Prostate gland (tissue), 2 donors: Measurements from ENCODE around the gene NDUFB2. TPM values are rescaled to one million over a fixed set of nuclear protein-coding genes. Genes with fewer than 3 reads are reported as not detected.

Experiments used
- DNase-seq: peaks from one replicate; pipeline ENCODE4 v3.0.0-alpha.2; 2019; ENCODE audit warnings: low spot score
- H3K27ac ChIP-seq, 2 donors: fragments of 200-600 bp; sonication (generic); 2 replicates each; pipeline ENCODE4 v1.5.1; 2017 to 2019
- H3K27me3 ChIP-seq: fragments of 200-600 bp; sonication (generic); replicated peaks from 2 replicates; pipeline ENCODE4 v1.5.1; 2019; ENCODE audit not compliant: insufficient read depth
- H3K36me3 ChIP-seq, 2 donors: fragments of 200-600 bp; sonication (generic); 1 replicate in 1 of 2; 2 replicates in 1 of 2; pipeline versions ENCODE4 v1.5.1 to v1.8.1; 2017 to 2019
- H3K4me1 ChIP-seq: fragments of 200-600 bp; sonication (generic); replicated peaks from 2 replicates; pipeline ENCODE4 v1.5.1; 2019
- H3K4me3 ChIP-seq, 2 donors: fragments of 200-600 bp; sonication (generic); 2 replicates each; pipeline ENCODE4 v1.5.1; 2017 to 2019
- H3K9me3 ChIP-seq: fragments of 200-600 bp; sonication (generic); 2 replicates; pipeline ENCODE4 v1.5.1; 2017
- POLR2A ChIP-seq: fragments of 450-650 bp; IDR thresholded peaks from one replicate; pipeline ENCODE4 v1.6.1; 2016; ENCODE audit warnings: antibody characterized with exemption, mild to moderate bottlenecking
- POLR2AphosphoS5 ChIP-seq: sonication (generic); formaldehyde crosslinking; IDR thresholded peaks from one replicate; pipeline ENCODE4 v1.6.1; 2017; ENCODE audit warnings: antibody characterized with exemption
- WGBS: methylation state at CpG from one replicate; pipeline ENCODE4 v1.1.5; 2018; 5-methylcytosine and 5-hydroxymethylcytosine counted together
- intact Hi-C: fragments of 100-400 bp; cut with DNase I; formaldehyde crosslinking; loops from one replicate; pipeline ENCODE4 v1.14.2; 2022
- total RNA-seq, 2 donors: library from RNA; depleted of rRNA; stranded (reverse); fragments of >200 nt; gene quantifications; one replicate each; pipeline ENCODE4 v1.1.0, GENCODE V29; 2016
- TF ChIP-seq, protein P1 (sequence below), 4 experiments: fragments of 200-600 bp in 2 of 4; fragments of 450-650 bp in 2 of 4; sonication (generic) in 2 of 4; IDR thresholded peaks; 1 replicate in 3 of 4; 2 replicates in 1 of 4; pipeline ENCODE4 v1.5.1; 2016 to 2019; ENCODE audit warnings: antibody characterized with exemption in 4 of 4, mild to moderate bottlenecking in 2 of 4, moderate library complexity in 2 of 4

The NDUFB2 gene
- total RNA-seq, 2 donors from 2014 or later = 151 to 333 TPM

GRCh38 chr7:140719721-140720120 lies 23.2 kb downstream of the NDUFB2 start:
- no peak overlapping the region for H3K4me3 ChIP-seq
- no peaks in the 10 kb centered on the region for H3K27me3 ChIP-seq
- TF ChIP-seq POLR2AphosphoS5 (no peak), POLR2A (no peak)
- TF ChIP-seq, protein P1, sequence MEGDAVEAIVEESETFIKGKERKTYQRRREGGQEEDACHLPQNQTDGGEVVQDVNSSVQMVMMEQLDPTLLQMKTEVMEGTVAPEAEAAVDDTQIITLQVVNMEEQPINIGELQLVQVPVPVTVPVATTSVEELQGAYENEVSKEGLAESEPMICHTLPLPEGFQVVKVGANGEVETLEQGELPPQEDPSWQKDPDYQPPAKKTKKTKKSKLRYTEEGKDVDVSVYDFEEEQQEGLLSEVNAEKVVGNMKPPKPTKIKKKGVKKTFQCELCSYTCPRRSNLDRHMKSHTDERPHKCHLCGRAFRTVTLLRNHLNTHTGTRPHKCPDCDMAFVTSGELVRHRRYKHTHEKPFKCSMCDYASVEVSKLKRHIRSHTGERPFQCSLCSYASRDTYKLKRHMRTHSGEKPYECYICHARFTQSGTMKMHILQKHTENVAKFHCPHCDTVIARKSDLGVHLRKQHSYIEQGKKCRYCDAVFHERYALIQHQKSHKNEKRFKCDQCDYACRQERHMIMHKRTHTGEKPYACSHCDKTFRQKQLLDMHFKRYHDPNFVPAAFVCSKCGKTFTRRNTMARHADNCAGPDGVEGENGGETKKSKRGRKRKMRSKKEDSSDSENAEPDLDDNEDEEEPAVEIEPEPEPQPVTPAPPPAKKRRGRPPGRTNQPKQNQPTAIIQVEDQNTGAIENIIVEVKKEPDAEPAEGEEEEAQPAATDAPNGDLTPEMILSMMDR (IDR thresholded peaks at IDR 0.05) = no peak
- H3K4me1 ChIP-seq = no peaks in the 10 kb centered on the region
- DNase-seq = no peak
- H3K27ac ChIP-seq = no peak overlapping the region
- H3K9me3 ChIP-seq = no peaks in the 10 kb centered on the region
- intact Hi-C loops = no loop called here
- 58% methylated on average over 5 of the region's 5 CpGs for WGBS
- no peaks in the 10 kb centered on the region for H3K36me3 ChIP-seq

GRCh38 chr7:140722254-140722653 lies 25.7 kb downstream of the NDUFB2 start:
- H3K27ac ChIP-seq = no peak overlapping the region
- no peaks in the 10 kb centered on the region for H3K4me1 ChIP-seq
- TF ChIP-seq POLR2A (no peak), POLR2AphosphoS5 (no peak)
- TF ChIP-seq, protein P1 (IDR thresholded peaks at IDR 0.05) = no peak
- no peaks in the 10 kb centered on the region for H3K9me3 ChIP-seq
- H3K4me3 ChIP-seq = no peak overlapping the region
- DNase-seq = no peak
- no peaks in the 10 kb centered on the region for H3K36me3 ChIP-seq
- intact Hi-C loops = no loop called here
- 94% methylated on average over 1 of the region's 1 CpG for WGBS
- H3K27me3 ChIP-seq = no peaks in the 10 kb centered on the region

- intact Hi-C loops = no loop called here
- Histone ChIP-seq H3K36me3 (no peaks in the 10 kb centered on the region), H3K27ac (no peak overlapping the region), H3K9me3 (no peaks in the 10 kb centered on the region), H3K4me1 (no peaks in the 10 kb centered on the region), H3K27me3 (no peaks in the 10 kb centered on the region), H3K4me3 (no peak overlapping the region)
- no peak for DNase-seq
- TF ChIP-seq POLR2AphosphoS5 (no peak), POLR2A (no peak)
- TF ChIP-seq, protein P1 (IDR thresholded peaks at IDR 0.05) = no peak
- 95% methylated on average over 6 of the region's 6 CpGs for WGBS
Observed at GRCh38 chr7:140723006-140723405, 26.5 kb downstream of the NDUFB2 start.

GRCh38 chr7:140723574-140723973 lies 27.1 kb downstream of the NDUFB2 start:
- intact Hi-C loops = no loop called here
- Histone ChIP-seq H3K36me3 (no peaks in the 10 kb centered on the region), H3K27me3 (no peaks in the 10 kb centered on the region), H3K9me3 (no peaks in the 10 kb centered on the region), H3K4me3 (no peak overlapping the region), H3K4me1 (no peaks in the 10 kb centered on the region), H3K27ac (no peak overlapping the region)
- 86% methylated on average over 3 of the region's 3 CpGs for WGBS
- TF ChIP-seq, protein P1 (IDR thresholded peaks at IDR 0.05) = no peak
- TF ChIP-seq POLR2AphosphoS5 (no peak), POLR2A (no peak)
- DNase-seq = no peak

- H3K27me3 ChIP-seq = no peaks in the 10 kb centered on the region
- no peaks in the 10 kb centered on the region for H3K4me1 ChIP-seq
- DNase-seq = no peak
- H3K27ac ChIP-seq = no peak overlapping the region
- no peak overlapping the region for H3K4me3 ChIP-seq
- 98% methylated on average over 1 of the region's 1 CpG for WGBS
- TF ChIP-seq, protein P1 (IDR thresholded peaks at IDR 0.05) = no peak
- H3K9me3 ChIP-seq = no peaks in the 10 kb centered on the region
- intact Hi-C loops = no loop called here
- no peaks in the 10 kb centered on the region for H3K36me3 ChIP-seq
Observed at GRCh38 chr7:140724706-140725105, 28.2 kb downstream of the NDUFB2 start.
